ENCODE measurements around the gene KISS1. TPM values are rescaled to one million over a fixed set of nuclear protein-coding genes. Genes with fewer than 3 reads are reported as not detected.

Gene KISS1
- total RNA-seq, 2 experiments from 2014 or later: not detected

GRCh38 chr1:204169858-204170257 lies 26.4 kb downstream of the KISS1 start:
- Mint-ChIP-seq H3K9me3 (ENCODE audit: insufficient read depth) (peaks cover 13% of the 10 kb centered on the region), H3K27me3 (ENCODE audit: low read depth) (peaks cover 2% of the 10 kb centered on the region), H3K27ac (no peak overlapping the region), H3K36me3 (ENCODE audit: low read depth) (peaks cover 3% of the 10 kb centered on the region), H3K4me3 (no peak overlapping the region), H3K4me1 (ENCODE audit: low read depth) (no peaks in the 10 kb centered on the region)
- no peak for DNase-seq
- ChIA-PET CTCF (interaction anchor here (5.1 to 9.8 kb wide), 2 partner anchors 37 to 192 kb away, joined by 31 to 122 read pairs; partner anchors contain the start of gene PLEKHA6), POLR2A (no interaction called here)
- ATAC-seq: no peak

GRCh38 chr1:204167730-204168129 lies 28.6 kb downstream of the KISS1 start:
- POLR2A ChIA-PET: no interaction called here
- H3K27me3 Mint-ChIP-seq (ENCODE audit: low read depth): peaks cover 2% of the 10 kb centered on the region
- peaks cover 13% of the 10 kb centered on the region for H3K9me3 Mint-ChIP-seq (ENCODE audit: insufficient read depth)
- DNase-seq: no peak
- CTCF ChIA-PET: interaction anchor here (0.6 to 9.8 kb wide), 8 partner anchors 8 to 639 kb away, joined by 3 to 122 read pairs (median 6); partner anchors contain the start of gene PLEKHA6
- H3K27ac Mint-ChIP-seq: no peak overlapping the region
- peaks cover 3% of the 10 kb centered on the region for H3K36me3 Mint-ChIP-seq (ENCODE audit: low read depth)
- no peak for ATAC-seq
- H3K4me1 Mint-ChIP-seq (ENCODE audit: low read depth): no peaks in the 10 kb centered on the region
- no peak overlapping the region for H3K4me3 Mint-ChIP-seq

- ChIA-PET POLR2A (interaction anchor here (0.9 kb wide), 1 partner anchor 43 kb away, joined by 3 read pairs; no protein-coding TSS in a partner anchor), CTCF (interaction anchor here (2.0 to 9.8 kb wide), 4 partner anchors 23 to 641 kb away, joined by 6 to 122 read pairs (median 19); partner anchors contain the start of gene PLEKHA6)
- peaks cover 13% of the 10 kb centered on the region for H3K9me3 Mint-ChIP-seq (ENCODE audit: insufficient read depth)
- H3K27ac Mint-ChIP-seq: no peak within 1 kb of the TSS
- H3K36me3 Mint-ChIP-seq (ENCODE audit: low read depth): peaks cover 3% of the 10 kb centered on the region
- H3K27me3 Mint-ChIP-seq (ENCODE audit: low read depth): peaks cover 2% of the 10 kb centered on the region
- no peak within 1 kb of the TSS for H3K4me3 Mint-ChIP-seq
- H3K4me1 Mint-ChIP-seq (ENCODE audit: low read depth): no peaks in the 10 kb centered on the region
- DNase-seq (no peak), ATAC-seq (no peak)
Observed at GRCh38 chr1:204166219-204166618, 30.1 kb downstream of the KISS1 start, which contains the start of gene REN. Gene REN (minus strand): TSS chr1:204166337. CDS start chr1:204166293, 44 bp downstream.

GRCh38 chr1:204162494-204163074 lies 33.7 kb downstream of the KISS1 start:
- Mint-ChIP-seq H3K4me3 (no peak overlapping the region), H3K4me1 (ENCODE audit: low read depth) (no peaks in the 10 kb centered on the region), H3K36me3 (ENCODE audit: low read depth) (no peaks in the 10 kb centered on the region), H3K27me3 (ENCODE audit: low read depth) (peaks cover 6% of the 10 kb centered on the region), H3K9me3 (ENCODE audit: insufficient read depth) (no peaks in the 10 kb centered on the region), H3K27ac (no peak overlapping the region)
- DNase-seq (peak; percentile 81), ATAC-seq (peak; percentile 94)
- ChIA-PET POLR2A (no interaction called here), CTCF (interaction anchor here (0.6 to 9.8 kb wide), 42 partner anchors 10 to 654 kb away, joined by 3 to 122 read pairs (median 4); partner anchors contain the start of genes ETNK2, GOLT1A and PLEKHA6)

GRCh38 chr1:204161609-204162493 lies 34.4 kb downstream of the KISS1 start:
- Mint-ChIP-seq H3K27ac (no peak overlapping the region), H3K4me3 (no peak overlapping the region), H3K4me1 (ENCODE audit: low read depth) (no peaks in the 10 kb centered on the region), H3K27me3 (ENCODE audit: low read depth) (peaks cover 6% of the 10 kb centered on the region), H3K36me3 (ENCODE audit: low read depth) (no peaks in the 10 kb centered on the region), H3K9me3 (ENCODE audit: insufficient read depth) (no peaks in the 10 kb centered on the region)
- no peak for DNase-seq
- ChIA-PET CTCF (interaction anchor here (0.7 to 9.8 kb wide), 29 partner anchors 10 to 653 kb away, joined by 3 to 122 read pairs (median 4); partner anchors contain the start of genes ETNK2, GOLT1A and PLEKHA6), POLR2A (no interaction called here)
- no peak for ATAC-seq

GRCh38 chr1:204157962-204158361 lies 38.3 kb downstream of the KISS1 start:
- Mint-ChIP-seq H3K9me3 (ENCODE audit: insufficient read depth) (no peaks in the 10 kb centered on the region), H3K4me1 (ENCODE audit: low read depth) (no peaks in the 10 kb centered on the region), H3K27me3 (ENCODE audit: low read depth) (peaks cover 10% of the 10 kb centered on the region), H3K36me3 (ENCODE audit: low read depth) (no peaks in the 10 kb centered on the region), H3K27ac (no peak overlapping the region), H3K4me3 (no peak overlapping the region)
- ChIA-PET POLR2A (no interaction called here), CTCF (no interaction called here)
- ATAC-seq (no peak), DNase-seq (no peak)

GRCh38 chr1:204155881-204156280 lies 40.4 kb downstream of the KISS1 start:
- Mint-ChIP-seq H3K27ac (no peak overlapping the region), H3K4me3 (no peak overlapping the region), H3K36me3 (ENCODE audit: low read depth) (no peaks in the 10 kb centered on the region), H3K4me1 (ENCODE audit: low read depth) (peaks cover under 1% of the 10 kb centered on the region), H3K9me3 (ENCODE audit: insufficient read depth) (no peaks in the 10 kb centered on the region), H3K27me3 (ENCODE audit: low read depth) (peaks cover 21% of the 10 kb centered on the region)
- ATAC-seq (no peak), DNase-seq (no peak)
- CTCF ChIA-PET: no interaction called here
- POLR2A ChIA-PET: no interaction called here

GRCh38 chr1:204154568-204155255 lies 41.6 kb downstream of the KISS1 start:
- CTCF ChIA-PET: no interaction called here
- POLR2A ChIA-PET: no interaction called here
- DNase-seq (no peak), ATAC-seq (no peak)
- H3K27ac Mint-ChIP-seq: no peak overlapping the region
- H3K36me3 Mint-ChIP-seq (ENCODE audit: low read depth): no peaks in the 10 kb centered on the region
- peaks cover 31% of the 10 kb centered on the region for H3K27me3 Mint-ChIP-seq (ENCODE audit: low read depth)
- H3K9me3 Mint-ChIP-seq (ENCODE audit: insufficient read depth): no peaks in the 10 kb centered on the region
- no peak overlapping the region for H3K4me3 Mint-ChIP-seq
- peaks cover 3% of the 10 kb centered on the region for H3K4me1 Mint-ChIP-seq (ENCODE audit: low read depth)

- Mint-ChIP-seq H3K9me3 (ENCODE audit: insufficient read depth) (no peaks in the 10 kb centered on the region), H3K36me3 (ENCODE audit: low read depth) (no peaks in the 10 kb centered on the region), H3K27me3 (ENCODE audit: low read depth) (peaks cover 31% of the 10 kb centered on the region), H3K27ac (no peak overlapping the region), H3K4me1 (ENCODE audit: low read depth) (peaks cover 3% of the 10 kb centered on the region), H3K4me3 (no peak overlapping the region)
- ChIA-PET CTCF (no interaction called here), POLR2A (no interaction called here)
- ATAC-seq (no peak), DNase-seq (no peak)
Observed at GRCh38 chr1:204153667-204154066, 42.6 kb downstream of the KISS1 start.

GRCh38 chr1:204152310-204153044 lies 43.8 kb downstream of the KISS1 start:
- CTCF ChIA-PET: interaction anchor here (1.5 to 2.0 kb wide), 2 partner anchors 10 to 23 kb away, joined by 4 to 11 read pairs; no protein-coding TSS in a partner anchor
- ATAC-seq: peak; percentile 18
- H3K4me3 Mint-ChIP-seq: peak overlapping the region; percentile 55

More at GRCh38 chr1:204152310-204153044, 43.8 kb downstream of the KISS1 start:
- Mint-ChIP-seq H3K27me3 (ENCODE audit: low read depth) (peaks cover 28% of the 10 kb centered on the region), H3K9me3 (ENCODE audit: insufficient read depth) (no peaks in the 10 kb centered on the region), H3K36me3 (ENCODE audit: low read depth) (no peaks in the 10 kb centered on the region), H3K4me1 (ENCODE audit: low read depth) (peaks cover 3% of the 10 kb centered on the region), H3K27ac (no peak overlapping the region)
- POLR2A ChIA-PET: no interaction called here
- no peak for DNase-seq

All from activated CD8-positive, alpha-beta T cell treated with anti-CD3 and anti-CD28 coated beads, Interleukin-2, amount 10 ng/mL, durations not matched to agents 7 days and 5 days (primary cell).